GM19468 (cell line): ENCODE results near the gene GREB1.

Experiments
- ATAC-seq: cut with Tn5 transposase; IDR thresholded peaks from one replicate; pipeline ENCODE4 v1.9.1; 2021; ENCODE audit warnings: mild to moderate bottlenecking, moderate library complexity, moderate number of reproducible peaks; ENCODE audit not compliant: unreplicated experiment; ENCODE audit errors: extremely low read depth

GREB1 gene, protein sequence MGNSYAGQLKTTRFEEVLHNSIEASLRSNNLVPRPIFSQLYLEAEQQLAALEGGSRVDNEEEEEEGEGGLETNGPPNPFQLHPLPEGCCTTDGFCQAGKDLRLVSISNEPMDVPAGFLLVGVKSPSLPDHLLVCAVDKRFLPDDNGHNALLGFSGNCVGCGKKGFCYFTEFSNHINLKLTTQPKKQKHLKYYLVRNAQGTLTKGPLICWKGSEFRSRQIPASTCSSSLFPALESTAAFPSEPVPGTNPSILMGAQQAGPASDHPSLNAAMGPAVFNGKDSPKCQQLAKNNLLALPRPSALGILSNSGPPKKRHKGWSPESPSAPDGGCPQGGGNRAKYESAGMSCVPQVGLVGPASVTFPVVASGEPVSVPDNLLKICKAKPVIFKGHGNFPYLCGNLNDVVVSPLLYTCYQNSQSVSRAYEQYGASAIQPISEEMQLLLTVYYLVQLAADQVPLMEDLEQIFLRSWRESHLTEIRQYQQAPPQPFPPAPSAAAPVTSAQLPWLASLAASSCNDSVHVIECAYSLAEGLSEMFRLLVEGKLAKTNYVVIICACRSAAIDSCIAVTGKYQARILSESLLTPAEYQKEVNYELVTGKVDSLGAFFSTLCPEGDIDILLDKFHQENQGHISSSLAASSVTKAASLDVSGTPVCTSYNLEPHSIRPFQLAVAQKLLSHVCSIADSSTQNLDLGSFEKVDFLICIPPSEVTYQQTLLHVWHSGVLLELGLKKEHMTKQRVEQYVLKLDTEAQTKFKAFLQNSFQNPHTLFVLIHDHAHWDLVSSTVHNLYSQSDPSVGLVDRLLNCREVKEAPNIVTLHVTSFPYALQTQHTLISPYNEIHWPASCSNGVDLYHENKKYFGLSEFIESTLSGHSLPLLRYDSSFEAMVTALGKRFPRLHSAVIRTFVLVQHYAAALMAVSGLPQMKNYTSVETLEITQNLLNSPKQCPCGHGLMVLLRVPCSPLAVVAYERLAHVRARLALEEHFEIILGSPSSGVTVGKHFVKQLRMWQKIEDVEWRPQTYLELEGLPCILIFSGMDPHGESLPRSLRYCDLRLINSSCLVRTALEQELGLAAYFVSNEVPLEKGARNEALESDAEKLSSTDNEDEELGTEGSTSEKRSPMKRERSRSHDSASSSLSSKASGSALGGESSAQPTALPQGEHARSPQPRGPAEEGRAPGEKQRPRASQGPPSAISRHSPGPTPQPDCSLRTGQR (N-terminal part only)

DNA sequence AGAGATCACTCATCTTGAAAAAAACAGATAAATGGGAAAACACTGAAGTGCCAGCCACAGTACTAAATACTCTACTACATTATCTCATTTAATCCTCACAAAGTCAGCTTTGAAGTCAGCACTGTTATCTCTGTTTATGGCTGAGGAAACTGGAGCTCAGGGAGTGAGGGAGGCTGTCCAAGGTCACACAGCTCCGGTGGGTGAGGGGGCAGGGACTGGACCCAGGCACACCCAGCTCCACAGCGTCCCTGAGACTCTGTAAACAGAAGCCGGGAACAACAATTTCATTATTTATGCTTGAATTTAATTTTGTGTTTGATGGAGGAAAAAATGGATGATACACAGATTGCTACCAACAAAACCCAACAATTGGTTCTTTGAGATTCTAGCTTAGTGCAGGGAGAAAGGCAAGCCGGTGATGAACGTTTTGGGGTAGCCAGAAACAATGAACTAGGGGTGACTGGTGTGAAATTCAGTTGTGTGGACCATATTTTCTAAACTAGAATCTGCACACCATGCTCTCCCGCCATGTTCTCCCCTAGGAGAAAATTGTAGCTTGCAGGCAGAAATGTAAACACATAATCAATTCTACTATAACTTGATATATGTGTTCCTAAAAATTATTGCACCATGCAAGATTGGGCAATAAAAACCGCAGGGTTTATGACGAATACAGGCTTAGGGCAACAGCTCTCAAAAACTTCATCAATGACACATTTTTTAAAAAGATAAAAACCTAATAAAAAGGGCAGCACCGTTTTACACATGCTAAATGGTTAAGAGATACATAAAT is at the start of gene GREB1:
GREB1 (plus strand) TSS at position 768 of the 793 bp plus-strand sequence. CDS start 22,570 bp downstream, outside the sequence.
- no peak for ATAC-seq

DNA sequence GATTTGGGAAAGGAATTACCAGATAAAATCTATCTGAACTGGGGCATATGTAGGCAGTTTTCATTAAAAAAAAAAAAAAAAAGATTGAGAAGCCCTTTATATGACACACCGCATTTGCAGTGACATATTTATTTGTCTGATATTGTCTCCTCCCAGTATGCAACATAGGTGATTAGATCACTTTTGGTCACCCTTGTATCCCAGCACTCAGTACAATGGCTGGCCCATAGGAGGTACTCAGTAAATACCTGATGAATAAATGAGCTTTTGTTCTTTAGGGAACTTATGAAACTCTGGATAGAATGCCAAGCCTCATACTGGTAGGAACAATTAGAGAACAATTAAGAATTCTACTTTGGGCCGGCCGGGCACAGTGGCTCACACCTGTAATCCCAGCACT is 45.0 kb upstream of the GREB1 start:
- ATAC-seq, result no peak

DNA sequence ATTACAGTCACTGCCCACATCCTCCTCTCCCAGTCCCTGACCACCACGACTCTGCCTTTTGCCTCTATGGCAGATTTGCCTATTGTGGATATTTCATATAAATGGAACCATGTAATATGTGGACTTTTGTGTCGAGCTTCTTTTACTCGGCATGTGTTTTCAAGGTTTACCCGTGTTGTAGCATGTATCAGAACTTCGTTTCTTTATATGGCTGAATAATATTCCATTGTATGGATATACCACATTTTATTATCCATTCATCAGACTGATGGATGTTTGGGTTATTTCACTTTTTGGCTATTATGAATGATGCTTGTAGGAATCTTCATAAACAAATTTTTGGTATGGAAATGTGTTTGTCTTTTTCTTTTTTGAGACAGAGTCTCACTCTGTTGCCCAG is 43.7 kb upstream of the GREB1 start:
- no peak for ATAC-seq

DNA sequence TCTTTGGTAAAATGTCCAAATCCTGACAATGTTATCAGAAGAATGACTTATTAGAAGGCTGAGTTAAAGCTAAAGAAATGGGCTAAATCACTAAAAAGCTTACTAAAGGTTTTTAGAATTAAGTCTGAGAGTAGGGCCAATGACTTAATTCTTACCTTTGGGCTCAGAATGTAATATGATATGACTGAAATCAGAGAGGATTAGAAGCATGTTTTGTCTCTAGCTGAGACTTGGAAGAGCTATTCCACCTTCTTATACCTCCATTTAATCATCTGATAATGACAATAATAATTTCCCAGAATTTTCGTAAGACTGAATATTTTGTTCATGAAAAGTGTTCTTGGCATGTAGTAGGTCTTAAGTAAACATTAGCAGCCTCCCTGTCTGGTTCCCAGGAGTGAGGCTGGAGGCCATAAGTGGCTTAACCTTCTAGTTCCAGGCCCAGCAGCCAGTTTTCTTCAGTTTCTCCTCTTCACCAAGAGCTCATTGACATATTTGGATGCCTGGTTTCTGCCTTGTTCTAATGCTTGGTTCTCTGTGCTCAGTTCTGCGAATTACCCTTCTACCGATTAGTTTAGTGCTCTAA is 42.4 kb upstream of the GREB1 start:
- no peak for ATAC-seq

DNA sequence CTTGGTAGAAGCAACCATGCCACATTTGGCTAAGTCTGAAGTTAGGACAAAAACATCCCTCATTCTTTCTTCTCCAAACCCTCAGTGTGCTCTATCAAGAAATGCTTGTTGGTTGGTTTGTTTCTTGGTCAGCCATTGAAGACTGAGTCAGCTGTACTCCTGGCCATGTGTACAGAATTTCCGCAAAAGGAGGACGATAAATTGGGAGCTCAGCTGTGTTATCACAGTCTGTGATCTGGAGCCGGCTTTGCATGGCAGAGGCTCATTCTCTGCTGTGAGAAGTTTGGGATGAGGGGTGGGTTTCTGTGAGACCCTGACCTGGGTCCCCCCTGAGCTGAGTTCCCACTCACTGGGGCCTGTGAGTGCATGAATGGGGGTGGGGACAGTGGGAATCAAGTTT is 41.6 kb upstream of the GREB1 start:
- ATAC-seq, result no peak

DNA sequence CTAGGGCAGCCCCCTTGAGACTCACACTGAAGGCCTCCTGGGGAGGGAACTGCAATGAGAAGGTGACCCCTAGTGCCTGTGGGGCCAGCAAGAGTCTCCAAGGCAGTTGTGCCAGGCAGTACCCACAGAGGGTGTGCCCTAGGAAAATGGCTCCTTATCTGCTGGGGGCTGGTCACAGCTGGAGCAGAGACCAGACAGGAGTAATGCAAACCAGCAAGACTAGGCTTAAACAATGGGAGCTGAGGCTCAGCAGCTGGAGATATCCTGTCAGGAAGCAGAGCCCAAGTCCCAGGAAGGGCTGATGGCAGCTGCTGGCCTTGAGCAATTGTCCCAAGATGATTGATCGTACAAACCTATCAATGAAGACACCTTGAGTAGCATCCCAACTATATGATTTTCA is 41.1 kb upstream of the GREB1 start:
- ATAC-seq, result no peak

DNA sequence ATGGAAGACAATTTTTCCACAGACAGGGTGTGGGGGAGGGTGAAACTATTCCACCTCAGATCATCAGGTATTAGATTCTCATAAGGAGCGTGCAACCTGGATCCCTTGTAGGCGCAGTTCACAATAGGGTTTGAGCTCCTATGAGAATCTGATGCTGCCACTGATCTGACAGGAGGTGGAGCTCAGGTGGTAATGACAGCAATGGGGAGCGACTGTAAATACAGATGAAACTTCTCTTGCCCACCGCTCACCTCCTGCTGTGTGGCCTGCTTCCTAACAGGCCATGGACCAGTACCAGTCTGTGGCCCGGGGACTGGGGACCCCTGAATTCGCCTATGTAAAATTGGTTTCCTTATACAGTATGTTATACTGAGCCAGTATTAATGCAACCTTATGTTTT is 40.6 kb upstream of the GREB1 start:
- no peak for ATAC-seq

DNA sequence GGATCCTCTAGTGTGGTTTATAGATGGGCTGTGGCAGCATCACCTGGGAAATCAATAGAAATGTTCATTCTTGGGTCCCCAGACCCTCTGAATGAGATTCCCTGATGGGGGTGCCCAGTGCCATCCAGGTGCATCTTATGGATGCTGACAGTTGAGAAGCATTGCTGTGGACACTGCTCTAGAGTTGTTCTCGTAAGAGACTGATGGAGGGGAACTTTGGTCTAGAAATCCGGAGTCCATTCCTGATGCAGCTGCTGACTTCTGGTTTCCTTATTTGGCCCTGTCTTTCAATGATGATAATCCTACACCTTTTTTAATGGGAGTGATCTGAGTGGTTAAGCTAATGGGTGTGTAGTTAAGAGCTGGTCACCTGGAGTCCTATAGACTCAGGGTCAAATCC is 39.5 kb upstream of the GREB1 start:
- no peak for ATAC-seq

DNA sequence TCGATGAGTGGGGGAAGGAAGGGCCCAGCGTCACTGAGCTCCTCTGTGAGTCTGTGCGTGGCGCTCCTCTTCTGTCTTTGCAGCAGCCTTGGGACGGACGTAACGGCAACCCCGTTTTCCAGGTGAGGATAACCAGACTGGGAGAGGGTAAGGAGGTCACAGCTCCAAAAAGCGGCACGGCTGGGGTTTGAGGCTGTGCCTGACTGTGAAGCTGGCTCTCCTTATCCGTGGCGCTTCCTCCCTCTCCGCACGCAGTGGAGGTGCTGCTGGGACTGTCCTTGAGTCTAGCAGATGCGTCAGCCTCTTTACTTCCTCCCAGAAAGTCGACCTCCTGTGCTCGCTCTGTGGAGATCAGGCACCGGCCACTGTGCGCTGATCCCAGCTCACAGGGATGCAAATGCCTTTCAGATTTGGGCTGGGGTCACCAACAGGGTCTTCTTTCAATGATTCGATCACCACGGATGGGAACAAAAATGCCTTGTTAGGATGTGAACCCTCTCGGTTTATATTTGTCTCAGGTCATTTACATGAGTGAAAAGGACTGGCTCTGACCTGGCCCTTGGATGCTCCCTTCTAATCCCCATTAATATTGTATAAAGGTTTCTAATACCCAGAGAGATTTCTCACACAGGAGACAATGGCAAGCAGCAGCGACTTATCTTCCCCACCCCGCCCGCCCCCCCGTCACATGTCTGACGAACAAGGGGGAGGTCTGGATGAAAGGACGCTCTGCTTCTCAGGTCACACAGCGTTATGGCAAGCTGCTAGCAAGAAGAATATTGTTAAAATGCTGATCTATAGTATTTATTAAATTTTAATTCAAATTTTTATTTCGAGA is 37.8 kb upstream of the GREB1 start:
- ATAC-seq, result no peak

DNA sequence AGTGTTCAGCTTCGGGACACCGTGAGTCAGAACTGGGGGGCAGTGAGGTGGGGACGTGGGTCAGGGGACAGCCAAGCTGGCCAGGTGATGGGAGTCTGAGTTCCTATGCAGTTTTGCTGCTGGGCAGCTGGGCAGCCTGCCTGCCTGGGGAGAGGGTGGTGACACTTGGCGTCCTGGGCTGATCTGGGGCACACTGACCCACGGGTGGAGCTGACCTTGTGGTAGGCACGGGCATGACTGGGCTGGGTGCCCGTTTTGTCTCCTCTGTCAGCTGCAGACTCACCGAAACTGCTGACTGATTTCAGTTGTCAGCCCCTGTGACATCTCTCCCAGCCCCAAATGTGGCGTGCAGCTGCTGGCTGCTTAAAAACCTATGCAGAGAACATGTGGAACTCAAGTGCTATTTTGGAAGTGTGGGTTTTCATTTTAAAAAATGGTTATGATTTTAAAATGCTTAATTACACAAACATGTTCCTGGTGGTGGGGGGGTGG is 35.3 kb upstream of the GREB1 start:
- ATAC-seq, result peak; percentile 85

DNA sequence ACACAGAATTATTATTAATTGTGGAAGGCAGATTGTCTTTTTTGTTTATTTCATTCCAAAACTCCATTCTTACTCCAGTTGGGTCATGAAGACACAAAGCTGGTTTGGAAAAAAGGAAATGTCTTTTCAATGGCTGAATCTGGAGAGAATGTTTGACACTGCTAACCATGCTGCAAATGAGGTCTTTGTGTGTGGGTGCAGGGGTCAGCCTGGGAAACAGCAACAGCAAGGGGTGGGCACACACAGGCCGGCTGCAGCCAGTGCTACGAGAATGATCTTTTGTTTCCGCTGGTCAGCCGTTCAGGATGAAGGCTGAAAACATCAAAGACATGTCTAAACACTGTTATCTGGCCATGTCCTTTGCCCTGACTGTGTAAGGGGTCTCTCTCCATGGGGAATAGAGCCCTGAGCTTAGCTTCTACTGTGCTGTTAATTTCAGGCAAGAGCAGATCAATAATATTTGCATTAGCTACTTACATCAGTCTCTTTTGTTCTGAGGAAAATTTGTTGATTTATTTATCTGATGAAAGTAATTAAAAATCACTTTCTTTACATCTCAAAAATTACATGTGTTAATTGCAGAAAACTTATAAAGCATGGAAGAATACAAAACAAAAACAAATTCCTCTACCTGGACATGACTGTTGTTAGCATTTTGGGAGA is 34.6 kb upstream of the GREB1 start:
- ATAC-seq, result no peak

DNA sequence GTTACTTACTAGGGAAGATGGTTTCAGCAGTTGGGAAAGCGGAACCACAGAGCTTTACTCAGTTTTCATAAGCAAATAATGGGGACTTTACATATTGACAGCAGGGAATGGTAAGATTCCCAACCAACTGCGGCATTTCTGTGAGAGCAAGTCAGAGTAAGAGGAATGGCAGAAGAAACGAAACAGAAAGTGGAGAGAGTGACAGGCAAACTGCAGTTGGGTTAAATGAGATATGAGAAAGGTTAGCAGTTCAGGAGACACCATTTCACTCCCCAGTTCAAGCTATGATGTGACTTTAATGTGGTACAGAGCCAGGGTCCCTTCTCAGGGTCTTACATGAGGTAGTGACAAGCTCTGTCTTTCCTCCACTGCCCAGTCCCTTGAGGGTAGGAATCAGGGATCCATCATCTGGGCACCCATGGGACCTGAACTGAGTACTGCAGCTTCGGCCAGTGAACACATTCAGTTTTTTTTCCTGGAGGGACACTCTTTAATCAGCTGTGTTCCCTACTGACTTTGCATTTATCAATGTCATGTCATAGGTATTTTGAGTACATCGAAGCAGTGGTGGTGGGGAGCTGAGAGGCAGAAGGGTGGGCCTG is 33.0 kb upstream of the GREB1 start:
- no peak for ATAC-seq

DNA sequence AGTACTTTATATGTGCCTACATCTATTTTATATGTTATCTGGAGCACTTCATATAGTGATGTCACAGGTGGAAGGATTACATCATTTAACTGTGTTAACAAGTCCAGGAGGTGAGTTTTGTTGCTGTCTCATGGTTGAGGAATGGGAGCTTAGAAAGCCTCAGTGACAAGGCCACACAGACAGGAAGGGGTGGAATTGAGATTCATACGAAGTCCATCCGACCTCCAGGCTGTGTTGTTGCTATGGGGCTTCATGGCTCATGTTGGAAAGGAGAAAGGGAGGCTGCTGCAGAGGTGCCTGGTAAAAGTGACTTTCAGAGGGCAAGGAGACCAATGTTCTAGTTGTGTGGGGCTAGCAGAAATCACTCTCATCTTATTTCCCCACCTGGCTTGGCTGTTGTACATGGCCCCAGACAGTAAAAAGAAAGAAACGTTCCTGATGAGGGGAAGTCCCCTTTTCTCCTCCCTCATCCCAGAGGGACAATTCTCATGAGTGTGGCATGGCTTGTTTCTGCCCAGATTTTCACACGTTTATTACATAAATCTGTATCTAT is 31.0 kb upstream of the GREB1 start:
- ATAC-seq, result no peak

DNA sequence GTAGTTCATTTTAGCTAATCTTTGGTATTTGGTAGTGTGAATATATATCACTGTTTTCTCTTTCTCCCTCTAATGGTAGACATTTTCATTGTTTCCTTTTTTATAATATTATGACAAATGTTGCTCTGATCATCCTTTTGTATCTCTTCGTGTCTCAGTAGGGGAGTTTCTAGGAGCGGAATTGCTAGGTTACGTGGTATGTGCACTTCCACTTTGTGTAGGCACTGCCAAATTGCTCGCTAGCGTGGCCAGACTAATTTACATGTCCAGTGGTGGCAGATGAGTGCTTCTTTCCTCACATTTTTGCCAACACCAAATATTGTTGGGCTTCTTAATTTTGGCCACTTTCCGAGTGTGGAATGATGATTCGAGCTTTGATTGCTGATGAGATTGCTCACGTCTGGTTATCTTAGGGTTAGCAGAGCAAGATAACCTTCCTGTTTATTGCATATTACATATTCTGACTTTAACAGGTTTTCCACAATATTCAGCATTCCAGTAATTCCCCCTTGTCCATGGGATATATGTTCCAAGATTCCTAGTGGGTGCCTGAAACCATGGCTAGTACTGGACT is 30.4 kb upstream of the GREB1 start:
- no peak for ATAC-seq

DNA sequence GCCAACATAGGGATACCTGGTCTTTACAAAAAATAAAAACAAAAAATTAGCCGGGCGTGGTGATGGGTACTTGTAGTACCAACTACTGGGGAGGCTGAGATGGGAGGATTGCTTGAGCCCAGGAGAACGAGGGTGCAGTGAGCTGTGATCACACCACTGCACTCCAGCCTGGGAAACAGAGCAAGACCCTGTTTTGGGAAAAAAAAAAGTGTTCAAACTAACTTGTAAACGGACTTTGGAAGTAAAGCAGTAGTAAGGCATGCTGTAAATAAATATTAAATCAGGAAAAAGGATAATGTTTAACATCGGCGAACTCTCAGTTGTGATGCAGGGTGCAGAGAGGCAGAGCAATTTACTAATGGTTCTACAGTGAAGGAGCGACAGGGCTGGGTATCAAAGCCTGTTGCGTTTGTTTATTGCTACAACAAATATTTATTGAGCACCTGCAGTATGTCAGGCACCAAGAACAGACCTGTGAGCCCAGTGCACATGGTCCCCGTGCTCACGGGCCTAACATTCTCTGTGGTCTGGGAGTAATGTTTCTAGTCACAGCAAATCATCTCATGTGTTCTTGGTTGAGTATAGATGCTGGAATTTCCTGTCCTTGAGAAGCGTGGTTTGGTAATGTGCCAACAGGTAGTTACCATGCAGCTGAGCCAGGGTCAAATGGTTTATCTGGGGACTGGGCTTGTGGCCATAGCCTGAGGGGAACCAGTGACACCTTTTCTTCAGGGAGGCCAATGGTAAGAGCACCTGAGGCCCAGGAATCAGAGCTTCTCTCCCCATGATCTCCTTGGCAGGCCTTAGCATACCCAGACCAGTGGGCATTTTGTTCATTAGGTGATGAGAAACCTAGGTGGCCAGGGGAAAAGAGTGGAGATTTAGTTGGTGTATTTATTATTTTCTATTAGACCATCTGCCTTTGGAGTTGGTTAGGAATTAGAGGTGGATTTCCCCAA is 27.9 kb upstream of the GREB1 start:
- ATAC-seq, result no peak

DNA sequence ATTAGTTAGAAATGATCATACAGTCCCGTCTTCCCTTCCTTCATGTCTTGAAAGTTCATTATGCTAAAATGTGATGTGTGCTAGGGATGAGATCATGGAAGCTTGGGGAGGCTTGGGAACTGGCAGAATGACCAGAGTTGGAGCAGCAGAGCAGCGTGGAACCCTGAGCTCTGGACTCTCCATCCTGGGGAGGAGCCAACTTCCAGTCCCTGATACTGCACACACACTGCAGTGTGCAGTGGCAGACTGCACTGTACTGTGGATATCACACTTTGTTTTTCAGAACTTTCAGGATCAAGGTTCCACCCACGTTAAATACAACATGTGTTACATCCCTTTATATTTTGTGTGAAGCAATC is 27.3 kb upstream of the GREB1 start:
- ATAC-seq, result no peak
